Hippocampal formation (tissue), 2 donors: ENCODE measurements around the gene SMURF2.
A peak's percentile ranks its signal among the peaks of the same experiment; 100 is the strongest.

Source experiments
- DNase-seq, 2 donors: peaks; one replicate each; lab custom pipeline; 2025; lab: John Stamatoyannopoulos, UW

SMURF2 gene

DNA sequence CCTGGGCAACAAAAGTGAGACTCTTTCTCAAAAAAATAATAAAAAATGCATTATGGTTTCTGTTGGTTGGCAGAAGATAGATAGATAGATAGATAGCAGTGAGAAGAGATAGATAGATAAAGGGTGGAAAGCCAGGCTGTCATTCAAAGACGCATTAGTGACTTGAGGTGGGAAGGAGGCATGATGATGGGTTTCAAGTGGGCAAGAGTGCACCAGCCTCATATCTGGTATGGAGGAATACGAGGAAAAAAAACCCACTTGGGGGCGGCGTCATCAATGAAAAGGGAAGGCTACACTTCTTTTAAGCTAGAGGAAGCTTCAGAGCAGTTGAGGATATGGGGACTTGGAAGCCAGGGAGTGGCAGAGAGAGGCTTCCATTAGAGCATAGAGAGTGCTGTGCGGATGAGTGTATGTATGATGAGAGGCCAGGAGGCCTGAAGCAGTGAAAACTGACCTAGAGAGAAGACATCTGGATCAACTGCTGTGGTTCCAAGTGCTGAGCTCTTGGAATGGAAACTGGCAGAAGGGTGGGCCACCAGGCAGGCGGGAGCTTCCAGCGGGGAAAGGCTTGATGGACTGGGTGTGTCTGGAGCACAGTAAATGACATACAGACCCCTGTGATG is 123.5 kb downstream of the SMURF2 start:
- no peak for DNase-seq

DNA sequence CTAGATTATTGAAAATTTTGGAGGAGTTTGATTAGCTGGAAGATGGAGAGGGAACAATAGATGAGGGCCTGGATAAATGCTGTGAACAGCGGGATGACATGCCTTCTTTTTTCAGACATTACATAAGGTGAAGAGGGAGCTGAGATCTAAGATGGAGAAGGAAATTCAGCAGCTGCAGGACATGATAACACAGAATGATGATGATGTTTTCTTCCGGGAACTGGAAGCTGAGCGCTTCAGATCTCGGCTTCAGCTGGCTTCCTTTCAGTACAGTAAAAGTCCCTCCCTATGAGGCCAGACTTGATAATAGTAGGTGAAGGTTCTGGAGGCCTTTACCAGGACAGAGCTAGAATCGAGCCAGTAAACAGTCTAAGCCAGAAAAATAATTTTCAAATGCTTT is 124.6 kb downstream of the SMURF2 start:
- DNase-seq = no peak

- no peak for DNase-seq
Observed at GRCh38 chr17:64536913-64537312, 125.2 kb downstream of the SMURF2 start.

GRCh38 chr17:64535357-64535756 is 126.8 kb downstream of the SMURF2 start:
- no peak for DNase-seq

DNA sequence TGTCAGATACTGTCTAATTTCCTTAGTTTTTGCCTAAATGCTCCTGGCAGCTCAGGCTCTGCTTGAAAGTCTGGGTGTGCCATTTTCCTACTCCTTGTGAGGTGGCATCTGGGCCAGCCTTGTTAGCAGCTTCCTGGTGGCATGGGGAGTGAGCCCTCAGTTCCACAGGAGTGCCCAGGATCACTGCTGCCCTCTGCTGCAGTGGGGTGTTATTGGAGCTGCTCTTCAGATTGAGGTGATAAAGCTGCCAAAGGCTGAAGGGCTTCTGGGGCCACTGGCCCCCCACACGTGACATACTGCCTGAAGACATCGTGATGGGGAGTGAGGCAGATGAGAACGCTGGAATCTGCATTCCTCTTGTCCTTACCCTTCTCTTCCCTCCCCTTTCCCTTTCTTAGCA is 127.9 kb downstream of the SMURF2 start:
- DNase-seq = no peak

GRCh38 chr17:64533784-64534183 is 128.3 kb downstream of the SMURF2 start:
- DNase-seq = no peak

DNA sequence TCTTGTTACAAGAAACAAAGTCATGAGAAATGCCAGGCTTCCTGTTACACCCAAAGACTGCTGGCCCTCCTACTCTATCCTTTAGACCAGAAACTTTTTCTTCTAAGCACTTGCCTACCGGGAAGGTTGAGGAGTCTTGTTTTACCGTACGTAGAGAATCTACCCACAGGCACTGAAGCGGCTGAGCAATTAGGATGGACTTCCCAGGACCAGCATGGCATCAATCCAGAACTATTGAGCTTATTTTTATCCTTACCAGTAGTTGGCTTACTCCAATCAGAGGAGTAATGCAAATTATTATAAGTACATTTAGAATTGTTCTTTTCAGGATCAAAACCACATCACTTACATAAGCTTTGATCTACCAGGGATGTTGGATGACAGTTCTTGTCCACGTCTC is 129.7 kb downstream of the SMURF2 start:
- no peak for DNase-seq

- DNase-seq = no peak
Observed at GRCh38 chr17:64531955-64532371, 130.1 kb downstream of the SMURF2 start.

GRCh38 chr17:64529221-64529620 is 132.9 kb downstream of the SMURF2 start:
- no peak for DNase-seq

- no peak for DNase-seq
Observed at GRCh38 chr17:64527914-64528313, 134.2 kb downstream of the SMURF2 start.

DNA sequence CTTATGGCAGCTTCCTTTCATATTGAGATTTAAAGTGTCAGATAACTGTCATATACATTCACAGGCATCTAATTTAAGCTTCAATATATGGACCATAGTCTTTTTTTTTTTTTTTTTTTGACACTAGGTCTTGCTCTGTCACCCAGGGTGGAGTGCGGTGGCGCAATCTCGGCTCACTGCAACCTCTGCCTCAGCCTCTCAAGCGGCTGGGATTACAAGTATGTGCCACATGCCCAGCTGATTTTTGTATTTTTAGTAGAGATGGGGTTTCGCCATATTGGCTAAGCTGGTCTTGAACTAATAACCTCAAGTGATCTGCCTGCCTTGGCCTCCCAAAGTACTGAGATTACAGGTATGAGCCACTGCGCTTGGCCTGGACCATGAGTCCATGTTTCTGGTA is 141.7 kb downstream of the SMURF2 start:
- DNase-seq = no peak

GRCh38 chr17:64519601-64520000 is 142.5 kb downstream of the SMURF2 start:
- DNase-seq = no peak

DNA sequence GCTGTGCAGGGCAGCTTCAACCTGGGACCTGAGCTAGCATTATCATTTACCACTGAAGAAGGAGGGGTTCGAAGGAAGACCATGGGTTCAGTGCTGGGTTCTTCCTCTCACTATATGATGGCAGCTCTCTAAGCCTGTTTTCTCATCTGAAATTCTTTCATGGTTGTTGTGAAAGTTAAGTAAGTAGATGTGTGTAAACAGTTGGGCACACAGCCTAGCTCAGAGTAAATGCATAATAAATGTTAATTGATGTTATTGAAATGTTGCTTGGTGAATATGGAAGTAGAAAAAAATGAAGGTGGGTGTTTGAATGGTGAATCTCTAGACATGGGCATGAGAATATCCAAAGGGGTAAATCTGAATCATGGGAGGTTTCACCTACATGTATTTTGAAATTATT is 146.3 kb downstream of the SMURF2 start:
- DNase-seq = no peak

DNA sequence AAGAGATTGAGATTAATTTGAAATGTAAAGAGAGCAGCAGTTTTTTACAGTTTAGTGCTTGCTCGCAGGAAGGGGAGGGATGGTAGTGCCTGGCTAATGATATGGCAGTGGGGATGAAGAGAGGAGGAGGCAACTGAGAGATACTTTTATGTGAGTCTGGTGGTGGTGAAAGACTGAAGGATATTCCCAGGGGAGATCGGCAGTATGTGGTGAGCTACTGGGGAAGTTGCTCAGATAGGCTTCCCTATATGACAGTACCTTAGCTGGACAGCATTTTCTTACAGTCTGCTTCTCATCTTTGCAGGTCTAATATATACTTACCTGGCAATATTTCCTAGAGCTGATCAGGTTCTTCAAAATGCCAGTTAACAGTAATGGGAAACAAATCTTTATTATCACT is 146.7 kb downstream of the SMURF2 start:
- DNase-seq = no peak

DNA sequence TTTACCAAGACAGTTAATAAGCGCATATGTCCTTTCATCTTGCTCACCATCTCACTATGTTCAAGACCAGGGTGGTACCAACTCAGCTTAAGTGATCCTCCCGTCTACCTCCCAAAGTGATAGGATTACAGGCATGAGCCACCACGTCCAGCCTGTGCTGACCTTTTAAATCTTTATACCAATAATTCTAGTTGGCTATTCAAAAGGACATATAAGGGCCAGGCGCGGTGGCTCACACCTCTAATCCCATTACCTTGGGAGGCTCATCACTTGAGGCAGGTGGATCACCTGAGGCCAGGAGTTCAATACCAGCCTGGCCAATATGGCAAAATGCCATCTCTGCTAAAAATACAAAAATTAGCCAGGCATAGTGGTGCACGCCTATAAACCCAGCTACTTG is 152.9 kb downstream of the SMURF2 start:
- no peak for DNase-seq

DNA sequence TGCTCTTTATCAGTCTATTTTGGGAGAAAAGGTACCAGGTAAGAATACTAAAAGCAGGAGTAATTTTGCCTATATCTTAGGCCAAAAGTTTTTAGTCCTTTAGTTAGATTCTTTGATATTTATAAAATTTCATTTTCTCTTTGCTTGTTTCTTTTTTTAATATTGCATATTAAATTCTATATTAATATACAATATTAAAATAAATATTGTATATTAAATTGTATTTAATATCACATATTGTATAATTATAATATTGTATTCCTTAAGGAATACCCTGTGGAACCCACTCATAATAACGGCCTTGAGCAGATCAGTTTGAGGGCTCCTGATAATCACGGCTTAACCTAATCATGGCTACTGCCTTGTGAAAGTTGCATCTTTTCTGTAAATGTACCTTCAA is 153.4 kb downstream of the SMURF2 start:
- no peak for DNase-seq

DNA sequence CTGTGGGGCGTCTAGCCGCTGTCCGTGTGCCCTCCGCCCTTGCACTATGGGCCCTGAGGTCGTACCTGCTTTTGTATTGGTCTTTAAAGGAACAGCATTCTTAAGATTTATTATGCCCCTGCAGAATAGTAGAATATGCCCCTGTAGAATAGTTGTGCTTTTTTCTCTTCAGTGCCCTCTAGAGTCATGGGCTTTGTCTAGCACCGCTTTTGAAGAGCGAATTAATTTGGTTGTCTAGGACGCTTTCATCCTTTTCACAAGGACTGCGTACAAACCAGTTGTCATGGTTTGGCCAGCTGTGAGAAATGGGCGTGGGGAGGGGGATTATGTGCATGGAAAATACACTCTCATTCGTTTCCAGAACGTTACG is 154.7 kb downstream of the SMURF2 start:
- peak in 1 of 2 donors; percentile 78 for DNase-seq

GRCh38 chr17:64506576-64507412 is 155.3 kb downstream of the SMURF2 start, which contains the start of gene CEP95:
Gene CEP95, plus strand, starts transcription at chr17:64506977. Its CDS starts 121 bp downstream, at chr17:64507098.
- peak; percentile 96 to 97 for DNase-seq

DNA sequence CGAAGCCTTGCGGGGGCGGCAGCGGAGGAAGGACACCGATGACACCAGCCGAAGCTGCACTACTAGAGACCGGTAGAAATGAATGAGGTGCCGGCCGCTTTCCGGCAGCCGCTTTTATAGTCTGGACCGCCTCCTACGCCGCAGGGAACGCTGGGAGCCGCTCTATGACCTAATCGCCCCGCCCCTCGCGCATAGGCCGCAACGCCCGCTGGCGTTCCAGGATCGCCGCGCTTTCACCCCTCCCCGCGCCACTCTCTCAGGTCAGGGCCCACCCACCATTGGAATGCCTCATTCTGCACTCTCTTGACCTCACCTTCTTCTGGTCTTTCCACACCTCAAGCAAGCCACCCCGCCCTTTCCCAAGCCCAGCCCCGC is 155.9 kb downstream of the SMURF2 start, which contains the start of gene DDX5:
Gene DDX5 (minus strand): TSS at position 89 of the 375 bp plus-strand sequence. CDS start 170 bp downstream, outside the sequence.
- peak; percentile 96 to 97 for DNase-seq

DNA sequence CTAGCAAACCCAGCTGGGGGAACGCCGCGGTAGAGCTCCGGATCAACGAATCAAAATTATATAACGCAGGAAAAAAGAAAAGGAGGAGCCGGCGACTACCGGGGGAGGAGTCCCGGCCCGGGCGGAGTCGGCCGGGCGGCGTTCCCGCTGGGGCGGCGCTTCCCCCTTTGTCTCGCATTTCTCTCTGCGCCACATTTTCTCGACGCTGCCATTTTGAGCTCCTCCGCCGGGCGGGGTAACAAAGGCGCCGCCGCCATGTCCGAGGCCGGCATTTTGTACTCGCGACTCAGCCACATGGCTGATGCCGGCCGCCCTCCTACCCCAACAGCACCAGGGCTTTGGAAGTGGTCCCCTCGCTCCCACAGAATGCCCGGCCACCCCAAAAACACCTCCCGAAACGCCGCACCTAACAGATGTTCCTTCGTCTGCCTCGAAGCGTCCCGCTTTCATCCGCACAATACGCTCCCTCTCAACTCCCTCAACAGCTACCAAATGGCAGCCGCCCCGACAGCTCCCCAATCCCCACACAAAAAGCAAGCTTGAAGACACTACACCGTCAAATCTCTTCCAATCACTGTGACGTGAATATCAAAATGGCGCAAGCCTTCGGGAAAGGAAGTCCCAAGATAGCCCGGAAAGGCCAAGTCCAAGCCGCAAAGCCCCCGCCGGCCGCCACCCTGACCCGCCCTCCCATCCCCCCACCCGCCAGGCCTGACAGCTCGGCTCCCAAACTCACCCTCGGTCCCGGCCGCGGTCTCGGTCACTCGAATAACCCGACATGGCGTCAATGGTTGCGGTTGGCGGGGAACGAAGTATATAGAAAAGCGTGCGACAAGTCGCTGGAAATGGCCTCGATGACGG is 156.5 kb downstream of the SMURF2 start:
- peak; percentile 78 to 87 for DNase-seq

GRCh38 chr17:64504769-64505339 is 157.3 kb downstream of the SMURF2 start:
- DNase-seq = no peak
